GM19239 (cell line): ENCODE measurements around the gene TIMP1.

ENCODE experiments used
- DNase-seq: peaks from one replicate; pipeline ENCODE4 v3.0.0; 2011; ENCODE audit warnings: low spot score; ENCODE audit not compliant: insufficient read length
- FAIRE-seq: peaks from 2 replicates; lab custom pipeline; 2011; peaks lifted over from hg19 to GRCh38; lab: Jason Lieb, UNC

Gene TIMP1

DNA sequence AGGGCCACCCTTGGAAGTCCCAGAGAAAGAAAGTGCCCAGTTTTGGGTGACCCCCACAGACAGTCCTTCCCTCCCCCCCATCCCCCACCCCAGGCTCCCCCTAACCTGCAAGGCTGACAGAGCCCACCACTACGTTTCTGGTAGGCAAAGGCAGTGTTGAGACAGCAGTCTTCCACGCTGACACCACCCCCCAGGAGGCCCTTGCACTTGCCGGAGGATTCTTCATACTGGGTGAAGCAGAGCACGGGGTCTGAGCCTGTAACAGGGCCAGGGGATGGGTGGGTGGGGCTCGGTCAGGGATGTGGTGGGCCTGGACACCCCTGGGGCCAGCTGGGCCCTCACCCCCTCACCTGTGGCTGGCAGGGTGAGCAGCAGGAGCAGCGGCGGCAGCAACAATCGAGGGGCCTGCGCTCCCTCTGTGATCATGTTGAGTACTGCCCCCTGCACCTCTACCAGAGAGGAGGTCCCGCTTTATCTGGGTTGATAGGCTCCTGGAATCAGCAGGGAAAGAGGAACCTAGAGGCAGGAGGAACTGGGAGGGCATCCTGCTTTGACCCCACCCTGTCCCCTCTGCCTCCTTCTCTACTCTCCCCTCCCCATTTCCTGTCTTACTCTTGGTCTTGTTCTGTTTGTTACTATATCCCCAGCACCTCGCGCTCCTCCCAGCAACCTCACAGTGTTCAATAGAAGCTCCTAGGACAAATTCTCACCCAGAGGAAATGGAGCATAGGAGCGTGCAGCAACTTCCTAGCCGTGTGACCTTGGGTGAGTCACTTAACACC, 47.4 kb downstream of the TIMP1 start, which contains the start of gene CFP:
Gene CFP, minus strand, starts transcription at position 512 of the 782 bp plus-strand sequence. Its CDS starts 86 bp downstream, at position 426.
- no peak for FAIRE-seq

DNA sequence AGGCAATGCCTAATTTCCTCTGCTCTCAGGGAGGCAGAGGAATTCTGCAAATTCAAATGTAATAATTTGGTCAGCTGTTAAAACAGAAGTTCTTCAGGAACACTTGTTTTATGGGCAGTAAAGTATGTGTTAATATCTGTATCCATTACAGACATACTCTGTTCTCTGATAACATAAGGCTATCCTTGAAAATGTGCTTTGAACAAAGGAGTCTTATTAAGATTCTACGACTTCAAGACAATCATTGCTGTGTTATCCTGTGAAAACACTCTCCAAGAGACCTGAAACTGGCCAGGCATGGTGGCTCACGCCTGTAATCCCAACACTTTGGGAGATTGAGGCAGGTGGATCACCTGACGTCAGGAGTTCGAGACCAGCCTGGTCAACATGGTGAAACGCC, 49.4 kb downstream of the TIMP1 start:
- DNase-seq (no peak), FAIRE-seq (no peak)

More for the DNA sequence above, 47.4 kb downstream of the TIMP1 start, which contains the start of gene CFP:
- DNase-seq: no peak

DNA sequence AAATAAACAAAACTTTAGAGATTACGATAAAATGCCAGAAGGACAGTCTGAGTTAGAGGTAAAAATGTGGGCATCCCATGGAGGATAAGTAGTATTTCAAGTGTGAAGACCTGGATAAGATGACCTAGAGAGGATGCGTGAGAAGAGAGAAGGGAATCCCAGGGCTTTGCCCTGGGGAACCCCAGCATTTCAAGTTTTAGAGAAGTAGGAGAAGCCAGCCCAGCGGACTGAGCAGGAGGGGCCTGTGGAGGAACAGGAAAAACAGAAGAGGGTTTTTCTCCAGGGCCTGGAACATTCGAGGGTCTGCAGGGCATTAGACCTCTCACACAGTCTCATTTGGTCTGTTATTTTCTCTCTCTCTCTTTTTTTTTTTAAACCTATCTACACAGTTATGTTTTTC, 50.4 kb downstream of the TIMP1 start:
- DNase-seq: no peak
- no peak for FAIRE-seq

DNA sequence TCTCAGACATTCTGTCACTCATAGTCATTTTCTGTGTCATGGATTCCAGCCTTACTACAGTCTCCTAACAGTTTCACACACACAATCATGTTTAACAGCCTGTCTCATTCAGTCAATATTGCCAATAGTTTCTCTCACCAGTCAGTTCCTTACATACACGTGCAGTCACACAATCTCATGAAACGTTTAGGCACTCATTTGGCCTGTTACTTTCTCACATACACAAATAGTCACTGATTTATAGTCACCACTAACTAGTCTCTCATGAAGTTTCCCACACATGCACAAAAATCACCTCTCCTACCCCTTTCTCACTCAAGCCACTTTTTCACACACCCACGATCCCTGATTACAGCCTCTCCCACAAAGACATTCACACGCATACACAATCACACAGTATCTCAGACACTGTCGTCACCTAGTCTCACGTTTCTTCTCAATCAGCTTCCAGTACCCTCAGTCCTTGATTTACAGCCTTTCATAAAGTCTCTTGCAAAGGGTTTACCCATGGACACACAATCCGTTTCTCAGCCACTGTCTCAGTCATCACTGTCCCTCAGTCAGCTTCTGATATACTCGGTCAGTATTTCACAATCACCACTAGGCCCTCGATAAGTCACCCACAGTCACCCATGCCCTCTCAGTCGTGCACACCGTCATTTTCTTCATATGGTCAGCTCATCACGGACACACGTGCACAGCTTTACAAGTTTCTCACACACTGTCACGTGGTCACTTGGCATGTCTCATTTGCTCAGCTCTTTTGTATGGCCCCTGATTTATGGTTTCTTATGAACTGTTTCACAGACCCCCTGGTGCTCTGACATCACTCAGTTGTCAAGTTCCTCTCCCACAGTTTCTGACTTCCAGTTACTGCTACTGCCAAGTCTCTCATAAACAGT, 51.7 kb downstream of the TIMP1 start:
- peak; percentile 28 for FAIRE-seq
- DNase-seq: no peak

DNA sequence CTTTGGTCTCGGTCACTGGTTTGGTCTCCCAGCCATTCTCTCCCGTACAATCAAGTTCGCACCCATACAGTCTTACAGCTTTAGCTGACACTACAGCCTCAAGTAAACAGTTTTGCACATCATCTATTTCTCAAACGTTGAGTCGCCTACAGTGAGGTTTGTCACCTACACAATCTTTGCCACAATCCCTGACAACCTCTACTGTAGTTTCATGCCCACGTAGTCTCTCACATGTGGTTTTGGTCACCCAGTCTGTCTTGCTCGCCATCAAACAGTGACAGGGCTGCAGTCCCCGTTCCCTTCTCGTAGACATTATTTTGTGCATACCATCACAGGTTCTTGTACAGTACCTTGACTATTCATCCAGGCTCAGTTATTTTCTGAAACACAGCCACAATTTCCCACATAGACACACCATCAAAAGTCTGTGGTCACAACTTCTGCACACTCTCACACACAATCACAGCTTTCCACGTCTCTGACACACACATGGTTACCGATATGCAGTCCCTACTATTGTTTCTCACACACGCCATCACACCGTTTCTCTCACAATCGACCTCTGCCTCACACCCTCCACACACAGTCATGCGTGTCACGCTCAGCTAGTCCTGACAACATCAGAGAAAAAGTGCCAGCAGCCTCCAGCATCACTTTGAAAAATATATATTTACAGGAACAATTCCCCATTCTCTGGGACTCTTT, 52.8 kb downstream of the TIMP1 start:
- FAIRE-seq: no peak

More for the DNA sequence above, 52.8 kb downstream of the TIMP1 start:
- DNase-seq: no peak
